ENCODE data around the gene RNF169. TPM values are rescaled to one million over a fixed set of nuclear protein-coding genes. Genes with fewer than 3 reads are reported as not detected.

The RNF169 gene
- total and polyA plus RNA-seq, 2 of the 13 experiments (the other 11 are each of a cell fraction or from before 2014, with no cell fraction given): 5.3 to 14.2 TPM

DNA sequence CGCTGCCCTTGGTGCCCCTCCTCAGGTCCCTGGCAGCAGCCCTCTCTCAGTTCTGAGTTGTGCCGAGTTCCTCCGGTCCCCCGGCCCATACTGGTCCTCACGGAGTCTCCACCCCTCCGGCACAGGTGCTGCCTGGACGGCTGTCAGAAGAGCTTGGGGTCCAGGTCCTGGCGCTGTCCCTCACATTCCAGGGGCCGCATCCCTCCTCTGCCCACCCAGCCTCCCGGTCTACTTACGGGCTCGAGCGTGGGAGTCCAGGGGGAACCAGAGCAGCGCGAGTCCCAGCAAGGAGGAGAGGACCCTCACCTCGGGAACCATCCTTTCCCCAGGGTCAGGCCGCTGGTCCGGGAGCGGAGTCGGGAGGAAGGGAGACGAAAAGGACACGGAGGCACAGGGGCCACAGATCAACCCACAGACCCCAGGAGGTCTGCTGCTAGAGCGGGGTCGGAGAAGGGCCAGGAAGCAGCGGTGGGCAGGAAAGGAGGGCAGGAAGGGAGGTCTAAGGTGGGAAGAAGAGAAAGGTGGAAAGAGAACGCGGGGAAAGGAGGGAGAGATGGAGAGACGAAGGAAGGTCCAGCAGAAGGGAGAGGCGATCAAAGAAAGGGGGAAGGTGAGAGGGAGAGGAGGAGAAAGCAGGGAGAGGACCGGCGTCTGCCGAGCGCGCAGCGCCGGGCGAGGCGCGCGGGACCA is 17.9 kb upstream of the RNF169 start (continued):
- TF ChIP-seq, protein P1, sequence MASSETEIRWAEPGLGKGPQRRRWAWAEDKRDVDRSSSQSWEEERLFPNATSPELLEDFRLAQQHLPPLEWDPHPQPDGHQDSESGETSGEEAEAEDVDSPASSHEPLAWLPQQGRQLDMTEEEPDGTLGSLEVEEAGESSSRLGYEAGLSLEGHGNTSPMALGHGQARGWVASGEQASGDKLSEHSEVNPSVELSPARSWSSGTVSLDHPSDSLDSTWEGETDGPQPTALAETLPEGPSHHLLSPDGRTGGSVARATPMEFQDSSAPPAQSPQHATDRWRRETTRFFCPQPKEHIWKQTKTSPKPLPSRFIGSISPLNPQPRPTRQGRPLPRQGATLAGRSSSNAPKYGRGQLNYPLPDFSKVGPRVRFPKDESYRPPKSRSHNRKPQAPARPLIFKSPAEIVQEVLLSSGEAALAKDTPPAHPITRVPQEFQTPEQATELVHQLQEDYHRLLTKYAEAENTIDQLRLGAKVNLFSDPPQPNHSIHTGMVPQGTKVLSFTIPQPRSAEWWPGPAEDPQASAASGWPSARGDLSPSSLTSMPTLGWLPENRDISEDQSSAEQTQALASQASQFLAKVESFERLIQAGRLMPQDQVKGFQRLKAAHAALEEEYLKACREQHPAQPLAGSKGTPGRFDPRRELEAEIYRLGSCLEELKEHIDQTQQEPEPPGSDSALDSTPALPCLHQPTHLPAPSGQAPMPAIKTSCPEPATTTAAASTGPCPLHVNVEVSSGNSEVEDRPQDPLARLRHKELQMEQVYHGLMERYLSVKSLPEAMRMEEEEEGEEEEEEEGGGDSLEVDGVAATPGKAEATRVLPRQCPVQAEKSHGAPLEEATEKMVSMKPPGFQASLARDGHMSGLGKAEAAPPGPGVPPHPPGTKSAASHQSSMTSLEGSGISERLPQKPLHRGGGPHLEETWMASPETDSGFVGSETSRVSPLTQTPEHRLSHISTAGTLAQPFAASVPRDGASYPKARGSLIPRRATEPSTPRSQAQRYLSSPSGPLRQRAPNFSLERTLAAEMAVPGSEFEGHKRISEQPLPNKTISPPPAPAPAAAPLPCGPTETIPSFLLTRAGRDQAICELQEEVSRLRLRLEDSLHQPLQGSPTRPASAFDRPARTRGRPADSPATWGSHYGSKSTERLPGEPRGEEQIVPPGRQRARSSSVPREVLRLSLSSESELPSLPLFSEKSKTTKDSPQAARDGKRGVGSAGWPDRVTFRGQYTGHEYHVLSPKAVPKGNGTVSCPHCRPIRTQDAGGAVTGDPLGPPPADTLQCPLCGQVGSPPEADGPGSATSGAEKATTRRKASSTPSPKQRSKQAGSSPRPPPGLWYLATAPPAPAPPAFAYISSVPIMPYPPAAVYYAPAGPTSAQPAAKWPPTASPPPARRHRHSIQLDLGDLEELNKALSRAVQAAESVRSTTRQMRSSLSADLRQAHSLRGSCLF (CRISPR knock-in tag; IDR thresholded peaks at IDR 0.05; ENCODE audit: borderline replicate concordance): no peak
- TF ChIP-seq ZNF333 (CRISPR knock-in tag; IDR thresholded peaks at IDR 0.05; ENCODE audit: borderline replicate concordance) (no peak), ZSCAN20 (CRISPR knock-in tag; IDR thresholded peaks at IDR 0.05; ENCODE audit: borderline replicate concordance) (no peak), ZNF790 (CRISPR knock-in tag; IDR thresholded peaks at IDR 0.05; ENCODE audit: borderline replicate concordance) (no peak), ZNF687 (CRISPR knock-in tag; IDR thresholded peaks at IDR 0.05) (0 out of 2 replicates have a peak, but pooled peaks have one; percentile 3), IKZF1 (IDR thresholded peaks at IDR 0.05) (no peak), ZNF749 (CRISPR knock-in tag; IDR thresholded peaks at IDR 0.05; ENCODE audit: borderline replicate concordance) (no peak), HDAC1 (CRISPR knock-in tag; IDR thresholded peaks at IDR 0.05) (no peak), ZNF800 (CRISPR knock-in tag; IDR thresholded peaks at IDR 0.05) (peak; percentile 2; the same call in 1 of the 2 replicates), ZSCAN22 (CRISPR knock-in tag; IDR thresholded peaks at IDR 0.05) (no peak), SRF (IDR thresholded peaks at IDR 0.05; ENCODE audit: low read depth, low read length) (no peak), ZNF883 (CRISPR knock-in tag; IDR thresholded peaks at IDR 0.05; ENCODE audit: not compliant biosample characterization) (no peak)
- TF ChIP-seq, protein P2, sequence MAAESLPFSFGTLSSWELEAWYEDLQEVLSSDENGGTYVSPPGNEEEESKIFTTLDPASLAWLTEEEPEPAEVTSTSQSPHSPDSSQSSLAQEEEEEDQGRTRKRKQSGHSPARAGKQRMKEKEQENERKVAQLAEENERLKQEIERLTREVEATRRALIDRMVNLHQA (CRISPR knock-in tag; IDR thresholded peaks at IDR 0.05): no peak

Data from HepG2 (cell line).